Hepatocyte (in vitro differentiated cells): ENCODE measurements around the gene ANAPC1. TPM values are rescaled to one million over a fixed set of nuclear protein-coding genes. Genes with fewer than 3 reads are reported as not detected.
"Not testable (repeated sequence)": the region's sequence is repeated elsewhere in the genome, so short reads cannot be mapped to it uniquely, and the experiment has no call there.

Experiments used
- DNase-seq: peaks from one replicate; pipeline ENCODE4 v3.0.0-alpha.2; 2016; ENCODE audit warnings: low spot score
- H2AFZ ChIP-seq: fragments of 200-600 bp; sonication (generic); 2 replicates; pipeline ENCODE4 v1.6.0; 2016; ENCODE audit warnings: antibody characterized with exemption, mild to moderate bottlenecking
- H3K27ac ChIP-seq: fragments of 200-600 bp; sonication (generic); 2 replicates; pipeline ENCODE4 v1.5.1; 2016; ENCODE audit warnings: mild to moderate bottlenecking
- H3K27me3 ChIP-seq: fragments of 200-600 bp; sonication (generic); 2 replicates; pipeline ENCODE4 v1.6.1; 2016
- H3K36me3 ChIP-seq: fragments of 200-600 bp; sonication (generic); replicated peaks from 2 replicates; pipeline ENCODE4 v1.5.1; 2016; ENCODE audit warnings: low read depth; ENCODE audit not compliant: insufficient read depth
- H3K4me1 ChIP-seq: fragments of 200-600 bp; sonication (generic); 2 replicates; pipeline ENCODE4 v1.5.1; 2016; ENCODE audit warnings: mild to moderate bottlenecking, moderate library complexity; ENCODE audit not compliant: insufficient read depth
- H3K4me2 ChIP-seq: fragments of 200-600 bp; sonication (generic); 2 replicates; pipeline ENCODE4 v1.6.0; 2016
- H3K4me3 ChIP-seq: fragments of 200-600 bp; sonication (generic); 2 replicates; pipeline ENCODE4 v1.5.1; 2016; ENCODE audit warnings: mild to moderate bottlenecking
- H3K79me2 ChIP-seq: fragments of 200-600 bp; sonication (generic); 2 replicates; pipeline ENCODE4 v1.6.0; 2017; ENCODE audit warnings: mild to moderate bottlenecking
- H3K9me2 ChIP-seq: fragments of 200-600 bp; sonication (generic); replicated peaks from 2 replicates; pipeline ENCODE4 v1.6.0; 2017; ENCODE audit warnings: mild to moderate bottlenecking; ENCODE audit not compliant: insufficient read depth
- H3K9me3 ChIP-seq: fragments of 200-600 bp; sonication (generic); 2 replicates; pipeline ENCODE4 v1.5.1; 2016; ENCODE audit warnings: low read depth, mild to moderate bottlenecking
- H4K20me1 ChIP-seq: fragments of 200-600 bp; sonication (generic); 2 replicates; pipeline ENCODE4 v1.6.0; 2016; ENCODE audit warnings: mild to moderate bottlenecking; ENCODE audit not compliant: insufficient read depth, poor library complexity, severe bottlenecking
- CTCF ChIP-seq: fragments of 200-600 bp; sonication (generic); IDR thresholded peaks from 2 replicates; pipeline ENCODE4 v1.5.1; 2016; ENCODE audit warnings: antibody characterized with exemption, mild to moderate bottlenecking; ENCODE audit not compliant: poor library complexity
- EZH2 ChIP-seq: fragments of 200-600 bp; sonication (generic); IDR thresholded peaks from 2 replicates; pipeline ENCODE4 v1.6.1; 2016; ENCODE audit warnings: antibody characterized with exemption, mild to moderate bottlenecking, borderline replicate concordance
- EZH2phosphoT487 ChIP-seq: fragments of 200-600 bp; sonication (generic); IDR thresholded peaks from one replicate; pipeline ENCODE4 v1.6.1; 2018; ENCODE audit warnings: antibody characterized with exemption, mild to moderate bottlenecking, low read depth, moderate library complexity; ENCODE audit not compliant: unreplicated experiment, severe bottlenecking
- WGBS: methylation state at CpG from one replicate; pipeline ENCODE4 v1.1.6; 2016; ENCODE audit warnings: low lambda C conversion rate; ENCODE audit errors: missing lambda C conversion rate; 5-methylcytosine and 5-hydroxymethylcytosine counted together
- polyA plus RNA-seq: library from polyadenylated mRNA; unstranded; fragments of >200 nt; fragmentation: Nextera tagmentation; extraction: Ambion mirVana; gene quantifications from 2 replicates; pipeline ENCODE4 v1.2.1, GENCODE V29; 2016
- total RNA-seq: library from RNA; depleted of rRNA; stranded (reverse); fragments of >200 nt; gene quantifications from 2 replicates; pipeline ENCODE4 v1.2.3, GENCODE V29; 2014

The ANAPC1 gene
- total and polyA plus RNA-seq, 2 experiments from 2014 or later: 7.7 to 29.9 TPM

- Histone ChIP-seq H3K4me2 (peak overlapping the region; percentile 53), H3K27ac (peak overlapping the region; percentile 75), H3K4me3 (no peak overlapping the region), H3K36me3 (no peaks in the 10 kb centered on the region), H3K4me1 (peaks cover 54% of the 10 kb centered on the region), H2AFZ (no peak overlapping the region), H3K9me2 (no peaks in the 10 kb centered on the region), H3K79me2 (peaks cover 89% of the 10 kb centered on the region), H3K27me3 (no peaks in the 10 kb centered on the region), H3K9me3 (no peaks in the 10 kb centered on the region), H4K20me1 (peaks cover 3% of the 10 kb centered on the region)
- TF ChIP-seq EZH2phosphoT487: no peak
- no peak for TF ChIP-seq EZH2
- no peak for TF ChIP-seq CTCF
- DNase-seq: no peak
- 6% methylated on average over 3 of the region's 3 CpGs for whole genome bisulfite sequencing
These were observed 25.1 kb upstream of the ANAPC1 start for GRCh38 chr2:111909079-111909478.

- no peaks in the 10 kb centered on the region for H3K27me3 ChIP-seq
- no peak for DNase-seq
- H3K4me2 ChIP-seq: peak overlapping the region; percentile 53
- H3K36me3 ChIP-seq: no peaks in the 10 kb centered on the region
- peaks cover 90% of the 10 kb centered on the region for H3K79me2 ChIP-seq
- H4K20me1 ChIP-seq: peaks cover 3% of the 10 kb centered on the region
- H3K4me3 ChIP-seq: no peak overlapping the region
- no peak overlapping the region for H2AFZ ChIP-seq
- no peak for TF ChIP-seq CTCF
- no peak for TF ChIP-seq EZH2phosphoT487
- TF ChIP-seq EZH2: no peak
- 44% methylated on average over 1 of the region's 1 CpG for whole genome bisulfite sequencing
- H3K27ac ChIP-seq: peak overlapping the region; percentile 75
- peaks cover 58% of the 10 kb centered on the region for H3K4me1 ChIP-seq
- H3K9me2 ChIP-seq: no peaks in the 10 kb centered on the region
- H3K9me3 ChIP-seq: no peaks in the 10 kb centered on the region
These were observed 24.6 kb upstream of the ANAPC1 start for GRCh38 chr2:111908578-111908977.

- Histone ChIP-seq H4K20me1 (peaks cover 3% of the 10 kb centered on the region), H3K9me3 (no peaks in the 10 kb centered on the region), H3K27ac (peak overlapping the region; percentile 60), H3K4me1 (peaks cover 57% of the 10 kb centered on the region), H3K9me2 (no peaks in the 10 kb centered on the region), H3K79me2 (peaks cover 90% of the 10 kb centered on the region), H2AFZ (no peak overlapping the region), H3K4me3 (no peak overlapping the region), H3K4me2 (peak overlapping the region; percentile 50), H3K36me3 (no peaks in the 10 kb centered on the region), H3K27me3 (no peaks in the 10 kb centered on the region)
- no peak for TF ChIP-seq EZH2
- no peak for TF ChIP-seq CTCF
- no peak for TF ChIP-seq EZH2phosphoT487
- WGBS: 17% methylated on average over 4 of the region's 4 CpGs
- no peak for DNase-seq
These were observed 22.2 kb upstream of the ANAPC1 start for GRCh38 chr2:111905990-111906735.

GRCh38 chr2:111905475-111905869 lies 21.5 kb upstream of the ANAPC1 start:
- not testable (repeated sequence) for H3K36me3 ChIP-seq, H3K27me3 ChIP-seq, H3K9me3 ChIP-seq, H3K4me3 ChIP-seq, H4K20me1 ChIP-seq, DNase-seq, H2AFZ ChIP-seq, H3K9me2 ChIP-seq
- peaks cover 54% of the 10 kb centered on the region for H3K4me1 ChIP-seq
- H3K27ac ChIP-seq: peak overlapping the region; percentile 60
- peaks cover 90% of the 10 kb centered on the region for H3K79me2 ChIP-seq
- H3K4me2 ChIP-seq: peak overlapping the region; percentile 50
- WGBS: 91% methylated on average over 9 of the region's 9 CpGs
